ENCODE measurements around the gene TMEM51.

- TF ChIP-seq, protein P1, sequence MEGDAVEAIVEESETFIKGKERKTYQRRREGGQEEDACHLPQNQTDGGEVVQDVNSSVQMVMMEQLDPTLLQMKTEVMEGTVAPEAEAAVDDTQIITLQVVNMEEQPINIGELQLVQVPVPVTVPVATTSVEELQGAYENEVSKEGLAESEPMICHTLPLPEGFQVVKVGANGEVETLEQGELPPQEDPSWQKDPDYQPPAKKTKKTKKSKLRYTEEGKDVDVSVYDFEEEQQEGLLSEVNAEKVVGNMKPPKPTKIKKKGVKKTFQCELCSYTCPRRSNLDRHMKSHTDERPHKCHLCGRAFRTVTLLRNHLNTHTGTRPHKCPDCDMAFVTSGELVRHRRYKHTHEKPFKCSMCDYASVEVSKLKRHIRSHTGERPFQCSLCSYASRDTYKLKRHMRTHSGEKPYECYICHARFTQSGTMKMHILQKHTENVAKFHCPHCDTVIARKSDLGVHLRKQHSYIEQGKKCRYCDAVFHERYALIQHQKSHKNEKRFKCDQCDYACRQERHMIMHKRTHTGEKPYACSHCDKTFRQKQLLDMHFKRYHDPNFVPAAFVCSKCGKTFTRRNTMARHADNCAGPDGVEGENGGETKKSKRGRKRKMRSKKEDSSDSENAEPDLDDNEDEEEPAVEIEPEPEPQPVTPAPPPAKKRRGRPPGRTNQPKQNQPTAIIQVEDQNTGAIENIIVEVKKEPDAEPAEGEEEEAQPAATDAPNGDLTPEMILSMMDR (IDR thresholded peaks at IDR 0.05; ENCODE audit: insufficient read depth, low read length, poor library complexity, severe bottlenecking), result no peak
- no peak for TF ChIP-seq EZH2phosphoT487 (conservative IDR thresholded peaks at IDR 0.05; ENCODE audit: low read length)
These were observed 14.9 kb downstream of the TMEM51 start for GRCh38 chr1:15168479-15168878.
